CD14-positive monocyte (primary cell): ENCODE data around the gene DPP10. TPM values are rescaled to one million over a fixed set of nuclear protein-coding genes. Genes with fewer than 3 reads are reported as not detected.

ENCODE experiments used
- DNase-seq, 3 donors: peaks; one replicate each; pipeline ENCODE4 v3.0.0-alpha.2; 2011 to 2022
- H2AFZ ChIP-seq: 2 replicates; pipeline ENCODE4 v1.6.0; 2012; ENCODE audit warnings: mild to moderate bottlenecking, low read depth, low read length, inconsistent platforms; ENCODE audit not compliant: insufficient read depth, poor library complexity, severe bottlenecking
- H3K27ac ChIP-seq, 2 donors: 1 replicate in 1 of 2; 2 replicates in 1 of 2; pipeline ENCODE4 v1.5.1; 2012 to 2013; ENCODE audit warnings: low read length in 2 of 2, control low read depth in 1 of 2, inconsistent platforms in 1 of 2, low read depth in 1 of 2, mild to moderate bottlenecking in 1 of 2
- H3K27me3 ChIP-seq, 2 donors: one replicate each; pipeline versions ENCODE4 v1.6.0 to v1.6.1; 2011 to 2013; ENCODE audit warnings: low read length in 2 of 2; ENCODE audit not compliant: control insufficient read depth in 2 of 2, insufficient read depth in 2 of 2
- H3K36me3 ChIP-seq, 2 donors: replicated peaks in 1 of 2; 1 replicate in 1 of 2; 2 replicates in 1 of 2; pipeline versions ENCODE4 v1.5.1 to v1.6.1; 2012 to 2013; ENCODE audit warnings: low read length in 2 of 2, control low read depth in 1 of 2, inconsistent platforms in 1 of 2, mild to moderate bottlenecking in 1 of 2; ENCODE audit not compliant: insufficient read depth in 2 of 2, control insufficient read depth in 1 of 2
- H3K4me1 ChIP-seq, 2 donors: 1 replicate in 1 of 2; 2 replicates in 1 of 2; pipeline versions ENCODE4 v1.5.1 to v1.6.1; 2012 to 2013; ENCODE audit warnings: low read length in 2 of 2, control low read depth in 1 of 2, inconsistent platforms in 1 of 2, mild to moderate bottlenecking in 1 of 2, moderate library complexity in 1 of 2; ENCODE audit not compliant: insufficient read depth in 2 of 2, control insufficient read depth in 1 of 2
- H3K4me2 ChIP-seq: replicated peaks from 2 replicates; pipeline ENCODE3; 2012; ENCODE audit warnings: low read length, moderate library complexity, mild to moderate bottlenecking; ENCODE audit not compliant: poor library complexity, severe bottlenecking; ENCODE audit errors: extremely low read depth
- H3K4me3 ChIP-seq, 3 experiments: fragments of 200-600 bp in 1 of 3; sonication (generic) in 1 of 3; replicated peaks in 1 of 3; 1 replicate in 2 of 3; 2 replicates in 1 of 3; pipeline ENCODE4 v1.5.1; 2011 to 2013; ENCODE audit warnings: low read length in 3 of 3, mild to moderate bottlenecking in 3 of 3, control low read depth in 2 of 3, low read depth in 2 of 3, inconsistent platforms in 1 of 3, moderate library complexity in 1 of 3
- H3K79me2 ChIP-seq: 2 replicates; pipeline ENCODE4 v1.6.0; 2012; ENCODE audit warnings: mild to moderate bottlenecking, control low read depth, inconsistent platforms, low read length, moderate library complexity; ENCODE audit not compliant: insufficient read depth
- H3K9ac ChIP-seq: 2 replicates; pipeline ENCODE4 v1.6.0; 2017; ENCODE audit warnings: low read length, mild to moderate bottlenecking; ENCODE audit not compliant: insufficient read depth, poor library complexity, severe bottlenecking
- H3K9me3 ChIP-seq, 2 donors: replicated peaks in 1 of 2; 1 replicate in 1 of 2; 2 replicates in 1 of 2; pipeline versions ENCODE4 v1.5.1 to v1.6.1; 2012 to 2013; ENCODE audit warnings: low read length in 2 of 2, control low read depth in 1 of 2; ENCODE audit not compliant: control insufficient read depth in 1 of 2, insufficient read depth in 1 of 2
- H4K20me1 ChIP-seq: 2 replicates; pipeline ENCODE4 v1.6.0; 2012; ENCODE audit warnings: mild to moderate bottlenecking, low read length, control low read depth, moderate library complexity; ENCODE audit not compliant: insufficient read depth
- H3K27ac Mint-ChIP-seq, 7 donors: one replicate each; pipeline ENCODE4 v1.8.0; 2020; ENCODE audit warnings: mild to moderate bottlenecking in 7 of 7, mixed read lengths in 7 of 7, moderate library complexity in 6 of 7, inconsistent platforms in 2 of 7
- H3K27me3 Mint-ChIP-seq, 3 donors: one replicate each; pipeline ENCODE4 v1.8.0; 2021 to 2022; ENCODE audit warnings: low read depth in 3 of 3, mild to moderate bottlenecking in 3 of 3, mixed read lengths in 3 of 3, moderate library complexity in 3 of 3, inconsistent platforms in 1 of 3
- H3K36me3 Mint-ChIP-seq, 2 donors: one replicate each; pipeline ENCODE4 v1.8.0; 2020; ENCODE audit warnings: mixed read lengths in 2 of 2, inconsistent platforms in 1 of 2, mild to moderate bottlenecking in 1 of 2
- H3K4me1 Mint-ChIP-seq: one replicate; pipeline ENCODE4 v1.8.0; 2020; ENCODE audit warnings: mild to moderate bottlenecking, mixed read lengths
- H3K4me3 Mint-ChIP-seq, 2 donors: one replicate each; pipeline ENCODE4 v1.8.0; 2020; ENCODE audit warnings: mild to moderate bottlenecking in 2 of 2, mixed read lengths in 2 of 2, moderate library complexity in 1 of 2
- H3K9me3 Mint-ChIP-seq, 7 donors: one replicate each; pipeline ENCODE4 v1.8.0; 2020 to 2022; ENCODE audit warnings: mixed read lengths in 7 of 7, mild to moderate bottlenecking in 6 of 7, moderate library complexity in 6 of 7, inconsistent platforms in 2 of 7
- WGBS: methylation state at CpG from one replicate; pipeline ENCODE4 v1.1.5; 2013; ENCODE audit warnings: missing lambda C conversion rate; ENCODE audit not compliant: insufficient coverage; 5-methylcytosine and 5-hydroxymethylcytosine counted together
- intact Hi-C, 2 donors: fragments of 100-400 bp; cut with micrococcal nuclease; formaldehyde crosslinking; loops; one replicate each; pipeline versions ENCODE4 v1.15.0 to v1.15.1; 2023
- polyA plus RNA-seq, 3 donors: library from polyadenylated mRNA; depleted of rRNA in 1 of 3; unstranded in 2 of 3; stranded (reverse) in 1 of 3; fragments of 300-500 nt in 2 of 3; fragments of >200 nt in 1 of 3; fragmentation: Illumina TruSeq in 2 of 3; gene quantifications; 1 replicate in 2 of 3; 2 replicates in 1 of 3; pipeline ENCODE4 v1.2.3, GENCODE V29; 2012 to 2021
- TF ChIP-seq, protein P1 (sequence below): fragments of 200-600 bp; IDR thresholded peaks from one replicate; pipeline ENCODE4 v1.8.0; 2022; ENCODE audit warnings: antibody characterized with exemption, mild to moderate bottlenecking

DPP10 gene
- polyA plus RNA-seq, 3 donors: not detected

DNA sequence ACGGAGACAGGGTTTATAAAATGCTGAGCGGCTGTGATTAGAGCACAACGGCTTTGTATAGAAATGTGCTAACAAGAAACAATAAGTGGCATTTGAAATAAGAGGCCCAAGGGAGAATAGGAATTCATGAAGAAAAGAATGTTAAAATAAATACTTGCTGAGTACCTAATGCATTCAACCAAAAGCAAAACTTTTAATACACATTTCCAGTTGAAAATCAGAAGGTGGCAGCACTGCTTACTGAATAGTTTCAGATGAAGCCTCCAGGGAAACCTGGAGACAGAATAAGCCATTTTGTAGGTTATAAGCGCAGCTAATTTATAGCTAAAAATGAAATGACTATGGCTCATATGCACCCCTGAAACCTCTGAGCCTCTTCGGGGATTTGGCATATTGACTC lies 286.6 kb downstream of the DPP10 start:
- H3K27ac ChIP-seq: no peak overlapping the region
- Mint-ChIP-seq H3K4me1 (no peaks in the 10 kb centered on the region), H3K36me3 (no peaks in the 10 kb centered on the region), H3K9me3 (peaks cover 0 to 3% (median 0%) of the 10 kb centered on the region in 7 donors), H3K27ac (no peak overlapping the region), H3K4me3 (no peak overlapping the region), H3K27me3 (peaks cover 0 to 4% (median 2%) of the 10 kb centered on the region in 3 donors)
- no peaks in the 10 kb centered on the region for H3K27me3 ChIP-seq
- no peaks in the 10 kb centered on the region for H3K4me1 ChIP-seq
- no peaks in the 10 kb centered on the region for H3K79me2 ChIP-seq
- WGBS: 97% methylated on average over 3 of the region's 5 CpGs
- H3K36me3 ChIP-seq: no peaks in the 10 kb centered on the region
- intact Hi-C loops: no loop called here
- no peak overlapping the region for H3K4me3 ChIP-seq
- H2AFZ ChIP-seq: no peak overlapping the region
- no peaks in the 10 kb centered on the region for H3K9me3 ChIP-seq
- H4K20me1 ChIP-seq: no peaks in the 10 kb centered on the region
- TF ChIP-seq, protein P1, sequence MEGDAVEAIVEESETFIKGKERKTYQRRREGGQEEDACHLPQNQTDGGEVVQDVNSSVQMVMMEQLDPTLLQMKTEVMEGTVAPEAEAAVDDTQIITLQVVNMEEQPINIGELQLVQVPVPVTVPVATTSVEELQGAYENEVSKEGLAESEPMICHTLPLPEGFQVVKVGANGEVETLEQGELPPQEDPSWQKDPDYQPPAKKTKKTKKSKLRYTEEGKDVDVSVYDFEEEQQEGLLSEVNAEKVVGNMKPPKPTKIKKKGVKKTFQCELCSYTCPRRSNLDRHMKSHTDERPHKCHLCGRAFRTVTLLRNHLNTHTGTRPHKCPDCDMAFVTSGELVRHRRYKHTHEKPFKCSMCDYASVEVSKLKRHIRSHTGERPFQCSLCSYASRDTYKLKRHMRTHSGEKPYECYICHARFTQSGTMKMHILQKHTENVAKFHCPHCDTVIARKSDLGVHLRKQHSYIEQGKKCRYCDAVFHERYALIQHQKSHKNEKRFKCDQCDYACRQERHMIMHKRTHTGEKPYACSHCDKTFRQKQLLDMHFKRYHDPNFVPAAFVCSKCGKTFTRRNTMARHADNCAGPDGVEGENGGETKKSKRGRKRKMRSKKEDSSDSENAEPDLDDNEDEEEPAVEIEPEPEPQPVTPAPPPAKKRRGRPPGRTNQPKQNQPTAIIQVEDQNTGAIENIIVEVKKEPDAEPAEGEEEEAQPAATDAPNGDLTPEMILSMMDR: no peak
- DNase-seq: no peak
- no peak overlapping the region for H3K4me2 ChIP-seq
- H3K9ac ChIP-seq: no peak overlapping the region

DNA sequence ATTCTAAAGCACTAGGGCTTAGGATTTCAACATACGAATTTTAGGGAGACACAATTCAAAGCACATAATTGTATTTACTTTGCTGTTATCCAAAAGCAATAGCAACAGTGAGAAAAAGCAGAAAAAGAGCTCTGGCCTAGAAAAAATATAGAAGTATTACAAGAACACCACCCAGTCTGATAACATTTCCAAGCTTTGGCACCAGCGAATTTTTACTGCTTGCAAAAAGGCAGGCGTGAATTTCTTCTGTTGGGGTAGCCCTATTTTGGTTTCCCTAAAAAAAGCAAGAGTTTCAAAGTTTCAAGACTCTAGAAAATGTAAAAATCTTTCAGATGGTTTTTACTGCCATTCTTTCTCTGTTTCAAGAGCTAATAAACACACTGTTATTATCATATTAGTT lies 292.7 kb downstream of the DPP10 start:
- H3K9me3 ChIP-seq: peaks cover 0 to 5% of the 10 kb centered on the region in 2 donors
- no peak for DNase-seq
- Mint-ChIP-seq H3K9me3 (peaks cover 0 to 11% (median 4%) of the 10 kb centered on the region in 7 donors), H3K27ac (no peak overlapping the region), H3K36me3 (no peaks in the 10 kb centered on the region), H3K27me3 (peaks cover 0 to 3% (median 0%) of the 10 kb centered on the region in 3 donors), H3K4me3 (no peak overlapping the region), H3K4me1 (no peaks in the 10 kb centered on the region)
- no peaks in the 10 kb centered on the region for H3K27me3 ChIP-seq
- no peak overlapping the region for H2AFZ ChIP-seq
- H3K36me3 ChIP-seq: no peaks in the 10 kb centered on the region
- no peaks in the 10 kb centered on the region for H3K4me1 ChIP-seq
- H4K20me1 ChIP-seq: no peaks in the 10 kb centered on the region
- H3K27ac ChIP-seq: no peak overlapping the region
- H3K79me2 ChIP-seq: no peaks in the 10 kb centered on the region
- H3K9ac ChIP-seq: no peak overlapping the region
- no peak overlapping the region for H3K4me3 ChIP-seq
- intact Hi-C loops: no loop called here
- TF ChIP-seq, protein P1: no peak
- no CpG with 5 or more reads among the region's 3 CpGs for WGBS
- H3K4me2 ChIP-seq: no peak overlapping the region
